ENCODE results near the gene DQX1. TPM values are rescaled to one million over a fixed set of nuclear protein-coding genes. Genes with fewer than 3 reads are reported as not detected.
A peak's percentile ranks its signal among the peaks of the same experiment; 100 is the strongest.

DQX1 gene
- total and polyA plus RNA-seq, 2 of the 4 experiments (the other 2 are of a cell fraction), result 0.07 TPM; not detected in 1

DNA sequence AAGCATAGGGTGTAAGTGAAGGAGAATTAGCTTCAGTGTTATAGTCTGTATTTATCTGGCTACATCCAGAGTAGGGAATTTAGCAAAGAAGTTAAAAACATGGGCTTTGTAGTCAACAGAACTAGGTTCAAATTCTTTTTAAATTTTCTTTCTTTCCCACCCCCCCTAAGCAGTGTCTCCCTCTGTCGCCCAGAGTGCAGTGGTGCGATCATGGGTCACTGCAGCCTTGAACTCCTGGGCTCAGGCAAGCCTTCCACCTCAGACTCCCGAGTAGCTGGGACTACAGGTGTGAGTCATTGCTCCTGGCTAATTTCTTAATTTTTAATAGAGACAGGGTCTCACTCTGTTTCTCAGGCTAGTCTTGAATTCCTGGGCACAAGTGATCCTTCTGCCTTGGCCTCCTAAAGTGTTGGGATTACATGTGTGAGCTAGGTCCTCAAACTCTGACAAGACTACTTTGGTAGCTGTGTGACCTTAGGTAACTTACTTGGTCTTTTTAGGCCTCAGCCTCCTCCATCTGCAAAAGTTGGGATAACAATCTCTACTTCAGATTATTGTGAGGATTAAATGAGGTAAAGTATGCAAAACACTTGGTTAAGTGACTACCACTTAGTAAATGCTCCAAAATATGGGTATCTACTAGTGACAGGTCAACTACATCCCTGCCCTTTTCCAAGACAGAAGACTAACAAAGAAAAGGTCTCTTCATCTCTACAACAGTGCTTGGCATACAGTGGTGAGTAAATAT is 46.3 kb upstream of the DQX1 start:
- H2BK5ac ChIP-seq (ENCODE audit: low read depth, low read length, poor library complexity, severe bottlenecking), result peak overlapping the region; percentile 13
- 0 out of 2 replicates have a peak overlapping the region, but pooled peaks have one; percentile 54 for H2AK5ac ChIP-seq (ENCODE audit: low read depth, low read length)
- no peak overlapping the region for H3K4me2 ChIP-seq (ENCODE audit: low read depth, low read length)
- WGBS, 2 experiments (ENCODE audit: extremely low coverage in 2 of 2, insufficient read length in 1 of 2), result no CpG with 5 or more reads among the region's 3 CpGs
- DNase-seq, result no peak
- H3K18ac ChIP-seq (ENCODE audit: low read depth, low read length), result no peak overlapping the region
- H3K14ac ChIP-seq (replicated peaks; ENCODE audit: low read depth, low read length), result no peak overlapping the region; the same call in 1 of the 2 replicates
- H3K27ac ChIP-seq (ENCODE audit: insufficient read depth, low read length), result no peak overlapping the region
- BruUV-seq (replicated peaks), result no TSS peak
- CTCF ChIA-PET, result no interaction called here
- dilution Hi-C loops (cut with HindIII; ENCODE audit: low sequenced_read_pairs, unreplicated experiment) (no loop called here), intact Hi-C loops (cut with micrococcal nuclease) (no loop called here), in situ Hi-C loops (cut with MboI; ENCODE audit: low sequenced_read_pairs) (no loop called here)
- peak overlapping the region; percentile 52; the same call in 1 of the 2 replicates for H2BK120ac ChIP-seq (ENCODE audit: low read depth, low read length)
- no peaks in the 10 kb centered on the region for H3K9me3 ChIP-seq (ENCODE audit: control insufficient read depth, insufficient read depth, low read length)
- ATAC-seq (ENCODE audit: low read depth), result no peak
- no peaks in the 10 kb centered on the region for H3K27me3 ChIP-seq (ENCODE audit: control insufficient read depth, insufficient read depth, low read length)
- H2BK15ac ChIP-seq (ENCODE audit: low read depth, low read length), result peak overlapping the region; percentile 23; the same call in 1 of the 3 replicates
- no peaks in the 10 kb centered on the region for H3K79me1 ChIP-seq (ENCODE audit: low read depth in 1 of 2, low read length in 2 of 2)
- peaks cover 21% of the 10 kb centered on the region for H3K9me1 ChIP-seq (ENCODE audit: insufficient read depth, low read length)
- no peak overlapping the region for H3K9ac ChIP-seq (ENCODE audit: low read depth, low read length)
- peak overlapping the region; percentile 26; the same call in 1 of the 2 replicates for H3K4ac ChIP-seq (ENCODE audit: low read depth, low read length)
- peaks cover 19% of the 10 kb centered on the region for H3K4me1 ChIP-seq (ENCODE audit: control insufficient read depth, insufficient read depth, low read length)
- H2AK9ac ChIP-seq (replicated peaks; ENCODE audit: low read depth, low read length, poor library complexity), result no peak overlapping the region
- no peaks in the 10 kb centered on the region for H3K36me3 ChIP-seq (ENCODE audit: control insufficient read depth, insufficient read depth, low read length)
- POLR2A ChIA-PET (ENCODE audit: unreplicated experiment), result no interaction called here
- H4K5ac ChIP-seq (ENCODE audit: low read depth, low read length), result peak overlapping the region; percentile 19; the same call in 1 of the 2 replicates
- peak overlapping the region in 1 of 2 experiments; percentile 26; a peak in 1 of 4 replicates for H4K8ac ChIP-seq (ENCODE audit: low read depth in 2 of 2, low read length in 2 of 2)
- H3K56ac ChIP-seq (ENCODE audit: extremely low read depth, insufficient read depth, low read length), result no peak overlapping the region
- H3K23ac ChIP-seq (ENCODE audit: low read depth, low read length), result no peak overlapping the region
- no peak overlapping the region for H3K4me3 ChIP-seq (ENCODE audit: insufficient read depth, low read depth, low read length)
- H2AFZ ChIP-seq (replicated peaks; ENCODE audit: low read length, poor library complexity), result no peak overlapping the region
- peak overlapping the region; percentile 56; the same call in 1 of the 2 replicates for H2BK20ac ChIP-seq (ENCODE audit: low read depth, low read length)
- peak overlapping the region; percentile 44; the same call in 1 of the 2 replicates for H4K91ac ChIP-seq (ENCODE audit: insufficient read depth, low read depth, low read length)
- no peaks in the 10 kb centered on the region for H4K20me1 ChIP-seq (ENCODE audit: insufficient read depth, low read length)
- no peak for TF ChIP-seq RFX5 (IDR thresholded peaks at IDR 0.05; ENCODE audit: low read depth, low read length)
- TF ChIP-seq, protein P1, sequence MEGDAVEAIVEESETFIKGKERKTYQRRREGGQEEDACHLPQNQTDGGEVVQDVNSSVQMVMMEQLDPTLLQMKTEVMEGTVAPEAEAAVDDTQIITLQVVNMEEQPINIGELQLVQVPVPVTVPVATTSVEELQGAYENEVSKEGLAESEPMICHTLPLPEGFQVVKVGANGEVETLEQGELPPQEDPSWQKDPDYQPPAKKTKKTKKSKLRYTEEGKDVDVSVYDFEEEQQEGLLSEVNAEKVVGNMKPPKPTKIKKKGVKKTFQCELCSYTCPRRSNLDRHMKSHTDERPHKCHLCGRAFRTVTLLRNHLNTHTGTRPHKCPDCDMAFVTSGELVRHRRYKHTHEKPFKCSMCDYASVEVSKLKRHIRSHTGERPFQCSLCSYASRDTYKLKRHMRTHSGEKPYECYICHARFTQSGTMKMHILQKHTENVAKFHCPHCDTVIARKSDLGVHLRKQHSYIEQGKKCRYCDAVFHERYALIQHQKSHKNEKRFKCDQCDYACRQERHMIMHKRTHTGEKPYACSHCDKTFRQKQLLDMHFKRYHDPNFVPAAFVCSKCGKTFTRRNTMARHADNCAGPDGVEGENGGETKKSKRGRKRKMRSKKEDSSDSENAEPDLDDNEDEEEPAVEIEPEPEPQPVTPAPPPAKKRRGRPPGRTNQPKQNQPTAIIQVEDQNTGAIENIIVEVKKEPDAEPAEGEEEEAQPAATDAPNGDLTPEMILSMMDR (conservative IDR thresholded peaks at IDR 0.05; ENCODE audit: low read depth, low read length), result no peak
- TF ChIP-seq MXI1 (IDR thresholded peaks at IDR 0.05; ENCODE audit: borderline replicate concordance, low read depth, low read length), result no peak
- no peak for TF ChIP-seq FOS (IDR thresholded peaks at IDR 0.05; ENCODE audit: low read depth, low read length)
- TF ChIP-seq RAD21 (IDR thresholded peaks at IDR 0.05; ENCODE audit: low read length), result no peak
- TF ChIP-seq, protein P2, sequence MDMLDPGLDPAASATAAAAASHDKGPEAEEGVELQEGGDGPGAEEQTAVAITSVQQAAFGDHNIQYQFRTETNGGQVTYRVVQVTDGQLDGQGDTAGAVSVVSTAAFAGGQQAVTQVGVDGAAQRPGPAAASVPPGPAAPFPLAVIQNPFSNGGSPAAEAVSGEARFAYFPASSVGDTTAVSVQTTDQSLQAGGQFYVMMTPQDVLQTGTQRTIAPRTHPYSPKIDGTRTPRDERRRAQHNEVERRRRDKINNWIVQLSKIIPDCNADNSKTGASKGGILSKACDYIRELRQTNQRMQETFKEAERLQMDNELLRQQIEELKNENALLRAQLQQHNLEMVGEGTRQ (IDR thresholded peaks at IDR 0.05; ENCODE audit: low read depth, low read length), result no peak
- no peak for TF ChIP-seq SMC3 (IDR thresholded peaks at IDR 0.05; ENCODE audit: low read depth, low read length)
- TF ChIP-seq POLR2A (IDR thresholded peaks at IDR 0.05; ENCODE audit: low read depth, low read length), result no peak
- no peak for TF ChIP-seq CEBPB (IDR thresholded peaks at IDR 0.05; ENCODE audit: low read depth, low read length)
- no peak for TF ChIP-seq CHD1 (IDR thresholded peaks at IDR 0.05; ENCODE audit: low read depth, low read length)
- TF ChIP-seq MAZ (IDR thresholded peaks at IDR 0.05; ENCODE audit: borderline replicate concordance, low read depth, low read length), result no peak
- TF ChIP-seq BHLHE40 (IDR thresholded peaks at IDR 0.05; ENCODE audit: low read depth, low read length), result no peak
- TF ChIP-seq RCOR1 (IDR thresholded peaks at IDR 0.05; ENCODE audit: insufficient replicate concordance, low read length), result no peak
- TF ChIP-seq NFE2L2 (IDR thresholded peaks at IDR 0.05; ENCODE audit: low read depth, low read length), result no peak
- TF ChIP-seq, protein P3, sequence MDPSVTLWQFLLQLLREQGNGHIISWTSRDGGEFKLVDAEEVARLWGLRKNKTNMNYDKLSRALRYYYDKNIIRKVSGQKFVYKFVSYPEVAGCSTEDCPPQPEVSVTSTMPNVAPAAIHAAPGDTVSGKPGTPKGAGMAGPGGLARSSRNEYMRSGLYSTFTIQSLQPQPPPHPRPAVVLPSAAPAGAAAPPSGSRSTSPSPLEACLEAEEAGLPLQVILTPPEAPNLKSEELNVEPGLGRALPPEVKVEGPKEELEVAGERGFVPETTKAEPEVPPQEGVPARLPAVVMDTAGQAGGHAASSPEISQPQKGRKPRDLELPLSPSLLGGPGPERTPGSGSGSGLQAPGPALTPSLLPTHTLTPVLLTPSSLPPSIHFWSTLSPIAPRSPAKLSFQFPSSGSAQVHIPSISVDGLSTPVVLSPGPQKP (IDR thresholded peaks at IDR 0.05; ENCODE audit: borderline replicate concordance, low read depth, low read length), result no peak

Data from IMR-90 (cell line).